Astrocyte (in vitro differentiated cells and primary cell): ENCODE results near the gene TUBA1C. TPM values are rescaled to one million over a fixed set of nuclear protein-coding genes. Genes with fewer than 3 reads are reported as not detected.

ENCODE experiments used
- DNase-seq: peaks from one replicate; pipeline ENCODE4 v3.0.0-alpha.2; 2010; ENCODE audit warnings: low read depth
- FAIRE-seq: peaks from 2 replicates; lab custom pipeline; 2011; peaks lifted over from hg19 to GRCh38; lab: Jason Lieb, UNC
- H2AFZ ChIP-seq: 2 replicates; pipeline ENCODE4 v1.6.0; 2012; ENCODE audit warnings: low read depth, low read length, inconsistent platforms
- H3K27ac ChIP-seq: 2 replicates; pipeline ENCODE4 v1.5.1; 2011; ENCODE audit warnings: low read depth, low read length, inconsistent platforms
- H3K27me3 ChIP-seq: 2 replicates; pipeline ENCODE4 v1.6.0; 2011; ENCODE audit warnings: low read length, inconsistent platforms; ENCODE audit not compliant: insufficient read depth
- H3K36me3 ChIP-seq: 2 replicates; pipeline ENCODE4 v1.5.1; 2011; ENCODE audit warnings: low read length, inconsistent platforms; ENCODE audit not compliant: insufficient read depth
- H3K4me1 ChIP-seq: 2 replicates; pipeline ENCODE4 v1.5.1; 2011; ENCODE audit warnings: low read length, inconsistent platforms; ENCODE audit not compliant: insufficient read depth
- H3K4me2 ChIP-seq: 2 replicates; pipeline ENCODE4 v1.6.0; 2012; ENCODE audit warnings: low read length, inconsistent platforms
- H3K4me3 ChIP-seq: 2 replicates; pipeline ENCODE4 v1.5.1; 2011; ENCODE audit warnings: low read depth, mild to moderate bottlenecking, low read length, inconsistent platforms; ENCODE audit not compliant: insufficient read depth
- H3K79me2 ChIP-seq: 2 replicates; pipeline ENCODE4 v1.6.0; 2012; ENCODE audit warnings: mild to moderate bottlenecking, low read length, inconsistent platforms; ENCODE audit not compliant: insufficient read depth
- H3K9ac ChIP-seq: 2 replicates; pipeline ENCODE4 v1.6.0; 2012; ENCODE audit warnings: mild to moderate bottlenecking, low read length, inconsistent platforms
- H3K9me3 ChIP-seq: 2 replicates; pipeline ENCODE4 v1.5.1; 2012; ENCODE audit warnings: low read depth, mild to moderate bottlenecking, low read length, inconsistent platforms; ENCODE audit not compliant: insufficient read depth
- H4K20me1 ChIP-seq: 2 replicates; pipeline ENCODE4 v1.6.0; 2012; ENCODE audit warnings: low read length, inconsistent platforms; ENCODE audit not compliant: insufficient read depth
- H3K27ac Mint-ChIP-seq: one replicate; pipeline ENCODE4 v1.8.0; 2021; ENCODE audit warnings: mild to moderate bottlenecking, mixed read lengths; ENCODE audit not compliant: unreplicated experiment
- H3K27me3 Mint-ChIP-seq: one replicate; pipeline ENCODE4 v1.8.0; 2021; ENCODE audit warnings: low read depth, mixed read lengths; ENCODE audit not compliant: unreplicated experiment
- H3K36me3 Mint-ChIP-seq: one replicate; pipeline ENCODE4 v1.8.0; 2021; ENCODE audit warnings: low read depth, mixed read lengths; ENCODE audit not compliant: unreplicated experiment
- H3K4me1 Mint-ChIP-seq: one replicate; pipeline ENCODE4 v1.8.0; 2021; ENCODE audit warnings: low read depth, mixed read lengths; ENCODE audit not compliant: unreplicated experiment
- H3K4me3 Mint-ChIP-seq: one replicate; pipeline ENCODE4 v1.8.0; 2021; ENCODE audit warnings: mild to moderate bottlenecking, moderate library complexity, mixed read lengths; ENCODE audit not compliant: unreplicated experiment
- H3K9me3 Mint-ChIP-seq: one replicate; pipeline ENCODE4 v1.8.0; 2021; ENCODE audit warnings: mild to moderate bottlenecking, mixed read lengths; ENCODE audit not compliant: unreplicated experiment
- EZH2 ChIP-seq: IDR thresholded peaks from 2 replicates; pipeline ENCODE4 v1.6.1; 2012; ENCODE audit warnings: mild to moderate bottlenecking, low read length, inconsistent platforms; ENCODE audit not compliant: insufficient read depth
- total RNA-seq: library from RNA; stranded (reverse); gene quantifications from 2 replicates; pipeline ENCODE4 v1.2.1, GENCODE V29; 2021
- TF ChIP-seq, protein P1 (sequence below): IDR thresholded peaks from 2 replicates; pipeline ENCODE4 v1.5.1; 2011; ENCODE audit warnings: low read depth, mild to moderate bottlenecking, inconsistent platforms, low read length, moderate library complexity; ENCODE audit not compliant: insufficient read depth

TUBA1C gene
- total RNA-seq, 1 donor from 2014 or later = 408 TPM

DNA sequence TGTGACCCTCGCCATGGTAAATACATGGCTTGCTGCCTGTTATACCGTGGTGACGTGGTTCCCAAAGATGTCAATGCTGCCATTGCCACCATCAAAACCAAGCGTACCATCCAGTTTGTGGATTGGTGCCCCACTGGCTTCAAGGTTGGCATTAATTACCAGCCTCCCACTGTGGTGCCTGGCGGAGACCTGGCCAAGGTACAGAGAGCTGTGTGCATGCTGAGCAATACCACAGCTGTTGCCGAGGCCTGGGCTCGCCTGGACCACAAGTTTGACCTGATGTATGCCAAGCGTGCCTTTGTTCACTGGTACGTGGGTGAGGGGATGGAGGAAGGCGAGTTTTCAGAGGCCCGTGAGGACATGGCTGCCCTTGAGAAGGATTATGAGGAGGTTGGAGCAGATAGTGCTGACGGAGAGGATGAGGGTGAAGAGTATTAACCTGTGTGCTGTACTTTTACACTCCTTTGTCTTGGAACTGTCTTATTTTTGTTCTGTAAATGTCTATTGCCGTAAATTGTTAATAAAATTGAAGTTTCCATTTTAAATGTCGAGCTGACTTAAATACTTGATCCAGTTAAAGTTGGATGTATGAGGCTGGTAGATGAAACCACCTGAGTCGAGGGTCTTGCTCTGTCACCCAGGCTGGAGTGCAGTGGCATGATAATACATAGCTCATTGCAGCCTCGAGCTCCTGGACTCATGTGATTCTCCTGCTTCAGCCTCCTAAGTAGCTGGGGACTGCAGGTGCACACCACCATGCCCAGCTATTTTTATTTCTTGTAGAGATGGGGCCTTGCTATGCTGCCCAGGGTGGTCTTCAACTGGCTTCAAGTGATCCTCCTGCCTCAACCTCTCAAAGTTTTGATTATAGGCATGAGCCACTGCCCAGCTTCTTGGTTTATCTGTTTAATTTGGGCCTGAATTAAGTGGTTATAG lies 8.2 kb downstream of the TUBA1C start:
- Histone ChIP-seq H4K20me1 (peaks cover 69% of the 10 kb centered on the region), H3K27me3 (no peaks in the 10 kb centered on the region), H3K9me3 (no peaks in the 10 kb centered on the region), H3K79me2 (peaks cover 42% of the 10 kb centered on the region), H3K4me2 (no peak overlapping the region), H3K4me3 (no peak overlapping the region), H3K4me1 (peaks cover 12% of the 10 kb centered on the region), H2AFZ (no peak overlapping the region), H3K36me3 (peaks cover 43% of the 10 kb centered on the region), H3K27ac (no peak overlapping the region), H3K9ac (no peak overlapping the region)
- H3K9me3 Mint-ChIP-seq = no peaks in the 10 kb centered on the region
- DNase-seq (no peak), FAIRE-seq (no peak)
- H3K4me1 Mint-ChIP-seq = peaks cover 28% of the 10 kb centered on the region
- H3K36me3 Mint-ChIP-seq = peaks cover 29% of the 10 kb centered on the region
- no peak overlapping the region for H3K27ac Mint-ChIP-seq
- no peak overlapping the region for H3K4me3 Mint-ChIP-seq
- H3K27me3 Mint-ChIP-seq = no peaks in the 10 kb centered on the region
- TF ChIP-seq EZH2 = no peak
- TF ChIP-seq, protein P1, sequence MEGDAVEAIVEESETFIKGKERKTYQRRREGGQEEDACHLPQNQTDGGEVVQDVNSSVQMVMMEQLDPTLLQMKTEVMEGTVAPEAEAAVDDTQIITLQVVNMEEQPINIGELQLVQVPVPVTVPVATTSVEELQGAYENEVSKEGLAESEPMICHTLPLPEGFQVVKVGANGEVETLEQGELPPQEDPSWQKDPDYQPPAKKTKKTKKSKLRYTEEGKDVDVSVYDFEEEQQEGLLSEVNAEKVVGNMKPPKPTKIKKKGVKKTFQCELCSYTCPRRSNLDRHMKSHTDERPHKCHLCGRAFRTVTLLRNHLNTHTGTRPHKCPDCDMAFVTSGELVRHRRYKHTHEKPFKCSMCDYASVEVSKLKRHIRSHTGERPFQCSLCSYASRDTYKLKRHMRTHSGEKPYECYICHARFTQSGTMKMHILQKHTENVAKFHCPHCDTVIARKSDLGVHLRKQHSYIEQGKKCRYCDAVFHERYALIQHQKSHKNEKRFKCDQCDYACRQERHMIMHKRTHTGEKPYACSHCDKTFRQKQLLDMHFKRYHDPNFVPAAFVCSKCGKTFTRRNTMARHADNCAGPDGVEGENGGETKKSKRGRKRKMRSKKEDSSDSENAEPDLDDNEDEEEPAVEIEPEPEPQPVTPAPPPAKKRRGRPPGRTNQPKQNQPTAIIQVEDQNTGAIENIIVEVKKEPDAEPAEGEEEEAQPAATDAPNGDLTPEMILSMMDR = no peak

DNA sequence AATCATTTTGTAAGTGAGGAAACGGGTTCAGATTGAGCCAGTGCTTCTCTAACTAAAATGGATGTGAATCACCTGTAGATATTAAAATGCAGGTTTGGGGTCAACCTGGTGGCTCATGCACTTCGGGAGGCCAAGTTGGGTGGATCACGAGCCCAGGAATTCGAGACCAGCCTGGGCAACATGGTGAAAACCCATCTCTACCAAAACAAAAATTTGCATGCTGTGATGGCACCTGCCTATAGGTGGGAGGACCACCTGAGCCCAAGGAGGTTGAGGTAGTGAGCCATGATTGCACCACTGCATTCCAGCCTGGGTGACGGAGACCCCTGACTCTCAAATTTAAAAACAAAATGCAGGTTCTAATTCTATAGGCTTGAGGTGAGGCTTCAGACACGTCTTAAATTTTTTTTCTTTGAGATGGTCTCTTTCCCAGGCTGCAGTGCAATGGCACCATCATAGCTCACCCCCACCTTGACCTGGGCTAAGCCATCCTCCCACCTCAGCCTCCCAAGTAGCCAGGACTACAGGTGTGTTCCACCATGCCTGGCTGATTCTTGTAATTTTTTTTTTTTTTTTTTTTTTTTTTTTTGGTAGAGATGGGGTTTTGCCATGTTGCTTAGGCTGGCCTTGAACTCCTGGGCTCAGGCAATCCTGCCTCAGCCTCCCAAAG lies 9.0 kb downstream of the TUBA1C start:
- Histone ChIP-seq H3K9ac (no peak overlapping the region), H4K20me1 (peaks cover 62% of the 10 kb centered on the region), H3K4me2 (no peak overlapping the region), H3K27ac (no peak overlapping the region), H2AFZ (no peak overlapping the region), H3K79me2 (peaks cover 34% of the 10 kb centered on the region), H3K4me3 (no peak overlapping the region), H3K27me3 (no peaks in the 10 kb centered on the region), H3K36me3 (peaks cover 43% of the 10 kb centered on the region), H3K9me3 (no peaks in the 10 kb centered on the region), H3K4me1 (peaks cover 12% of the 10 kb centered on the region)
- TF ChIP-seq, protein P1 = no peak
- no peak for TF ChIP-seq EZH2
- no peak overlapping the region for H3K4me3 Mint-ChIP-seq
- H3K4me1 Mint-ChIP-seq = peaks cover 24% of the 10 kb centered on the region
- no peaks in the 10 kb centered on the region for H3K9me3 Mint-ChIP-seq
- H3K36me3 Mint-ChIP-seq = peaks cover 25% of the 10 kb centered on the region
- H3K27me3 Mint-ChIP-seq = no peaks in the 10 kb centered on the region
- FAIRE-seq (no peak), DNase-seq (no peak)
- H3K27ac Mint-ChIP-seq = no peak overlapping the region
